Astrocyte (in vitro differentiated cells and primary cell): ENCODE results near the gene MAD2L1BP. TPM values are rescaled to one million over a fixed set of nuclear protein-coding genes. Genes with fewer than 3 reads are reported as not detected.

Source experiments
- DNase-seq: peaks from one replicate; pipeline ENCODE4 v3.0.0-alpha.2; 2010; ENCODE audit warnings: low read depth
- FAIRE-seq: peaks from 2 replicates; lab custom pipeline; 2011; peaks lifted over from hg19 to GRCh38; lab: Jason Lieb, UNC
- H2AFZ ChIP-seq: 2 replicates; pipeline ENCODE4 v1.6.0; 2012; ENCODE audit warnings: low read depth, low read length, inconsistent platforms
- H3K27ac ChIP-seq: 2 replicates; pipeline ENCODE4 v1.5.1; 2011; ENCODE audit warnings: low read depth, low read length, inconsistent platforms
- H3K27me3 ChIP-seq: 2 replicates; pipeline ENCODE4 v1.6.0; 2011; ENCODE audit warnings: low read length, inconsistent platforms; ENCODE audit not compliant: insufficient read depth
- H3K36me3 ChIP-seq: 2 replicates; pipeline ENCODE4 v1.5.1; 2011; ENCODE audit warnings: low read length, inconsistent platforms; ENCODE audit not compliant: insufficient read depth
- H3K4me1 ChIP-seq: 2 replicates; pipeline ENCODE4 v1.5.1; 2011; ENCODE audit warnings: low read length, inconsistent platforms; ENCODE audit not compliant: insufficient read depth
- H3K4me2 ChIP-seq: 2 replicates; pipeline ENCODE4 v1.6.0; 2012; ENCODE audit warnings: low read length, inconsistent platforms
- H3K4me3 ChIP-seq: 2 replicates; pipeline ENCODE4 v1.5.1; 2011; ENCODE audit warnings: low read depth, mild to moderate bottlenecking, low read length, inconsistent platforms; ENCODE audit not compliant: insufficient read depth
- H3K79me2 ChIP-seq: 2 replicates; pipeline ENCODE4 v1.6.0; 2012; ENCODE audit warnings: mild to moderate bottlenecking, low read length, inconsistent platforms; ENCODE audit not compliant: insufficient read depth
- H3K9ac ChIP-seq: 2 replicates; pipeline ENCODE4 v1.6.0; 2012; ENCODE audit warnings: mild to moderate bottlenecking, low read length, inconsistent platforms
- H3K9me3 ChIP-seq: 2 replicates; pipeline ENCODE4 v1.5.1; 2012; ENCODE audit warnings: low read depth, mild to moderate bottlenecking, low read length, inconsistent platforms; ENCODE audit not compliant: insufficient read depth
- H4K20me1 ChIP-seq: 2 replicates; pipeline ENCODE4 v1.6.0; 2012; ENCODE audit warnings: low read length, inconsistent platforms; ENCODE audit not compliant: insufficient read depth
- H3K27ac Mint-ChIP-seq: one replicate; pipeline ENCODE4 v1.8.0; 2021; ENCODE audit warnings: mild to moderate bottlenecking, mixed read lengths; ENCODE audit not compliant: unreplicated experiment
- H3K27me3 Mint-ChIP-seq: one replicate; pipeline ENCODE4 v1.8.0; 2021; ENCODE audit warnings: low read depth, mixed read lengths; ENCODE audit not compliant: unreplicated experiment
- H3K36me3 Mint-ChIP-seq: one replicate; pipeline ENCODE4 v1.8.0; 2021; ENCODE audit warnings: low read depth, mixed read lengths; ENCODE audit not compliant: unreplicated experiment
- H3K4me1 Mint-ChIP-seq: one replicate; pipeline ENCODE4 v1.8.0; 2021; ENCODE audit warnings: low read depth, mixed read lengths; ENCODE audit not compliant: unreplicated experiment
- H3K4me3 Mint-ChIP-seq: one replicate; pipeline ENCODE4 v1.8.0; 2021; ENCODE audit warnings: mild to moderate bottlenecking, moderate library complexity, mixed read lengths; ENCODE audit not compliant: unreplicated experiment
- H3K9me3 Mint-ChIP-seq: one replicate; pipeline ENCODE4 v1.8.0; 2021; ENCODE audit warnings: mild to moderate bottlenecking, mixed read lengths; ENCODE audit not compliant: unreplicated experiment
- CTCF ChIP-seq: IDR thresholded peaks from 2 replicates; pipeline ENCODE4 v1.5.1; 2011; ENCODE audit warnings: low read depth, mild to moderate bottlenecking, inconsistent platforms, low read length, moderate library complexity; ENCODE audit not compliant: insufficient read depth
- EZH2 ChIP-seq: IDR thresholded peaks from 2 replicates; pipeline ENCODE4 v1.6.1; 2012; ENCODE audit warnings: mild to moderate bottlenecking, low read length, inconsistent platforms; ENCODE audit not compliant: insufficient read depth
- total RNA-seq: library from RNA; stranded (reverse); gene quantifications from 2 replicates; pipeline ENCODE4 v1.2.1, GENCODE V29; 2021

The MAD2L1BP gene
- total RNA-seq, 1 donor from 2014 or later = 32.2 TPM

- peaks cover 9% of the 10 kb centered on the region for H4K20me1 ChIP-seq
- H3K9me3 ChIP-seq = no peaks in the 10 kb centered on the region
- no peak overlapping the region for H3K9ac ChIP-seq
- peaks cover 14% of the 10 kb centered on the region for H3K36me3 ChIP-seq
- H3K4me1 ChIP-seq = peaks cover 16% of the 10 kb centered on the region
- peaks cover 27% of the 10 kb centered on the region for H3K4me1 Mint-ChIP-seq
- FAIRE-seq = no peak
- no peak overlapping the region for H3K27ac Mint-ChIP-seq
- peaks cover 18% of the 10 kb centered on the region for H3K36me3 Mint-ChIP-seq
- no peak overlapping the region for H2AFZ ChIP-seq
- DNase-seq = no peak
- H3K9me3 Mint-ChIP-seq = no peaks in the 10 kb centered on the region
- H3K4me2 ChIP-seq = no peak overlapping the region
- H3K79me2 ChIP-seq = no peaks in the 10 kb centered on the region
- H3K4me3 Mint-ChIP-seq = no peak overlapping the region
- H3K27me3 Mint-ChIP-seq = no peaks in the 10 kb centered on the region
- H3K4me3 ChIP-seq = no peak overlapping the region
- H3K27me3 ChIP-seq = no peaks in the 10 kb centered on the region
- no peak for TF ChIP-seq EZH2
- no peak for TF ChIP-seq CTCF
- H3K27ac ChIP-seq = no peak overlapping the region
These were observed 36.4 kb downstream of the MAD2L1BP start for GRCh38 chr6:43671801-43672690.

- TF ChIP-seq CTCF (no peak), EZH2 (no peak)
- Histone ChIP-seq H2AFZ (no peak overlapping the region), H3K4me1 (peaks cover 7% of the 10 kb centered on the region), H4K20me1 (peaks cover 13% of the 10 kb centered on the region), H3K4me2 (no peak overlapping the region), H3K27ac (no peak overlapping the region), H3K4me3 (no peak overlapping the region), H3K9me3 (no peaks in the 10 kb centered on the region), H3K36me3 (peaks cover 21% of the 10 kb centered on the region), H3K79me2 (no peaks in the 10 kb centered on the region), H3K9ac (no peak overlapping the region), H3K27me3 (no peaks in the 10 kb centered on the region)
- Mint-ChIP-seq H3K36me3 (peaks cover 25% of the 10 kb centered on the region), H3K9me3 (no peaks in the 10 kb centered on the region), H3K27me3 (no peaks in the 10 kb centered on the region), H3K4me3 (no peak overlapping the region), H3K27ac (no peak overlapping the region), H3K4me1 (peaks cover 17% of the 10 kb centered on the region)
- no peak for DNase-seq
- FAIRE-seq = no peak
These were observed 37.9 kb downstream of the MAD2L1BP start for GRCh38 chr6:43673444-43674084.
